K562 (cell line): ENCODE data around the gene POU3F1.

ENCODE experiments used
- CHCHD3 ChIP-seq: fragments of 250-450 bp; sonication (Bioruptor Pico); IDR thresholded peaks from 2 replicates; pipeline ENCODE4 v2.1.2; 2022; ENCODE audit warnings: mild to moderate bottlenecking
- FOSL1 ChIP-seq: fragments of 200-800 bp; sonication (Bioruptor generic); conservative IDR thresholded peaks from 2 replicates; pipeline ENCODE4 v1.6.1; 2016; ENCODE audit warnings: missing genetic modification characterization, missing compliant biosample characterization
- GABPA ChIP-seq: fragments of 200-800 bp; sonication (Bioruptor generic); conservative IDR thresholded peaks from 2 replicates; pipeline ENCODE4 v1.6.1; 2016; ENCODE audit warnings: low read depth, missing genetic modification characterization, missing compliant biosample characterization
- HDAC8 ChIP-seq: fragments of 450-650 bp; IDR thresholded peaks from 2 replicates; pipeline ENCODE4 v1.6.1; 2016; ENCODE audit warnings: mild to moderate bottlenecking, missing genetic modification characterization, moderate library complexity, missing compliant biosample characterization
- HNRNPH1 ChIP-seq: fragments of 200-400 bp; formaldehyde crosslinking; optimal IDR thresholded peaks from 2 replicates; pipeline ENCODE3; 2017; ENCODE audit warnings: low read depth, mild to moderate bottlenecking, low read length, moderate library complexity
- PHF8 ChIP-seq: fragments of 200-600 bp; sonication (generic); IDR thresholded peaks from 2 replicates; pipeline ENCODE4 v1.6.1; 2012; ENCODE audit warnings: mixed run types, mild to moderate bottlenecking, inconsistent platforms, low read length, moderate library complexity, borderline replicate concordance
- TEAD4 ChIP-seq, 2 experiments: sonication (generic) in 1 of 2; formaldehyde crosslinking in 1 of 2; IDR thresholded peaks; 2 replicates each; pipeline versions ENCODE4 v1.6.1 to v1.8.0; 2012 to 2022; ENCODE audit warnings: borderline replicate concordance in 1 of 2, inconsistent platforms in 1 of 2, low read length in 1 of 2, mild to moderate bottlenecking in 1 of 2, missing genetic modification reagents in 1 of 2
- U2AF2 ChIP-seq: fragments of 200-400 bp; formaldehyde crosslinking; optimal IDR thresholded peaks from 2 replicates; pipeline ENCODE3; 2017; ENCODE audit warnings: low read depth, mild to moderate bottlenecking, low read length
- ZNF175 ChIP-seq: fragments of 200-800 bp; sonication (Bioruptor generic); IDR thresholded peaks from 2 replicates; pipeline ENCODE4 v1.6.1; 2016; ENCODE audit warnings: low read depth, mild to moderate bottlenecking, missing genetic modification characterization, missing compliant biosample characterization
- TF ChIP-seq, protein P1 (sequence below), 3 experiments: IDR thresholded peaks in 2 of 3; conservative IDR thresholded peaks in 1 of 3; 2 replicates each; pipeline ENCODE4 v1.5.1; 2011 to 2012; ENCODE audit warnings: low read length in 3 of 3, mild to moderate bottlenecking in 3 of 3, control low read depth in 2 of 3, improper control_type of control experiment in 1 of 3, inconsistent platforms in 1 of 3, low read depth in 1 of 3, mixed read lengths in 1 of 3, moderate library complexity in 1 of 3; ENCODE audit not compliant: insufficient read depth in 2 of 3
- TF ChIP-seq, protein P2 (sequence below), 2 experiments: fragments of 450-650 bp; formaldehyde crosslinking in 1 of 2; IDR thresholded peaks; 2 replicates each; pipeline versions ENCODE4 v1.4.0 to v1.6.1; 2014 to 2020; ENCODE audit warnings: mild to moderate bottlenecking in 2 of 2, borderline replicate concordance in 1 of 2, low read depth in 1 of 2
- TF ChIP-seq, protein P3 (sequence below), 2 experiments: fragments of 450-650 bp in 1 of 2; sonication (generic) in 1 of 2; formaldehyde crosslinking in 1 of 2; IDR thresholded peaks in 1 of 2; conservative IDR thresholded peaks in 1 of 2; 2 replicates each; pipeline versions ENCODE4 v1.6.1 to v1.8.1; 2016 to 2023; ENCODE audit warnings: mild to moderate bottlenecking in 2 of 2, moderate library complexity in 2 of 2, inconsistent platforms in 1 of 2, missing genetic modification reagents in 1 of 2
- TF ChIP-seq, protein P4 (sequence below): fragments of 450-650 bp; IDR thresholded peaks from 2 replicates; pipeline ENCODE4 v1.6.1; 2016; ENCODE audit warnings: borderline replicate concordance

DNA sequence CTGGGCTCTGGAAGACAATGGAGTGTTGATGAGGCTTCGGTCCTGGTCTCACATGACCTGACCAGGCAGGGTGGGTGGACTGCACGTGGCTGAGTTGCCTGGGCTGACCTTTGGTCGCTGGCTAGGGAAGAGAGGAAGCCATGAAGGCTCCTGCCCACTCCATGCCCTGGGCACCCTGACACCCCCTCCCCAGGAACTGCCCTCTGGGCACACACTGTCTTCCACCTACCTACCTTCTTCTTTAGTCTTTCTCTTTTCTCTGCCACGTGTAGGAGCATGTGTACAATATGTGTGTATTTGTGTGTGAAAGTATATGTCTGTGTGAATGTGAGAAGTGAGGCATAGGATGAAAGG is 15.1 kb downstream of the POU3F1 start:
- TF ChIP-seq, protein P1, sequence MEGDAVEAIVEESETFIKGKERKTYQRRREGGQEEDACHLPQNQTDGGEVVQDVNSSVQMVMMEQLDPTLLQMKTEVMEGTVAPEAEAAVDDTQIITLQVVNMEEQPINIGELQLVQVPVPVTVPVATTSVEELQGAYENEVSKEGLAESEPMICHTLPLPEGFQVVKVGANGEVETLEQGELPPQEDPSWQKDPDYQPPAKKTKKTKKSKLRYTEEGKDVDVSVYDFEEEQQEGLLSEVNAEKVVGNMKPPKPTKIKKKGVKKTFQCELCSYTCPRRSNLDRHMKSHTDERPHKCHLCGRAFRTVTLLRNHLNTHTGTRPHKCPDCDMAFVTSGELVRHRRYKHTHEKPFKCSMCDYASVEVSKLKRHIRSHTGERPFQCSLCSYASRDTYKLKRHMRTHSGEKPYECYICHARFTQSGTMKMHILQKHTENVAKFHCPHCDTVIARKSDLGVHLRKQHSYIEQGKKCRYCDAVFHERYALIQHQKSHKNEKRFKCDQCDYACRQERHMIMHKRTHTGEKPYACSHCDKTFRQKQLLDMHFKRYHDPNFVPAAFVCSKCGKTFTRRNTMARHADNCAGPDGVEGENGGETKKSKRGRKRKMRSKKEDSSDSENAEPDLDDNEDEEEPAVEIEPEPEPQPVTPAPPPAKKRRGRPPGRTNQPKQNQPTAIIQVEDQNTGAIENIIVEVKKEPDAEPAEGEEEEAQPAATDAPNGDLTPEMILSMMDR (IDR thresholded peaks at IDR 0.05 in 2 of 3, conservative IDR thresholded peaks at IDR 0.05 in 1 of 3; ENCODE audit: insufficient read depth in 2 of 3, low read depth in 1 of 3, low read length in 3 of 3), result no peak
- TF ChIP-seq PHF8, result no peak
- TF ChIP-seq, protein P2, sequence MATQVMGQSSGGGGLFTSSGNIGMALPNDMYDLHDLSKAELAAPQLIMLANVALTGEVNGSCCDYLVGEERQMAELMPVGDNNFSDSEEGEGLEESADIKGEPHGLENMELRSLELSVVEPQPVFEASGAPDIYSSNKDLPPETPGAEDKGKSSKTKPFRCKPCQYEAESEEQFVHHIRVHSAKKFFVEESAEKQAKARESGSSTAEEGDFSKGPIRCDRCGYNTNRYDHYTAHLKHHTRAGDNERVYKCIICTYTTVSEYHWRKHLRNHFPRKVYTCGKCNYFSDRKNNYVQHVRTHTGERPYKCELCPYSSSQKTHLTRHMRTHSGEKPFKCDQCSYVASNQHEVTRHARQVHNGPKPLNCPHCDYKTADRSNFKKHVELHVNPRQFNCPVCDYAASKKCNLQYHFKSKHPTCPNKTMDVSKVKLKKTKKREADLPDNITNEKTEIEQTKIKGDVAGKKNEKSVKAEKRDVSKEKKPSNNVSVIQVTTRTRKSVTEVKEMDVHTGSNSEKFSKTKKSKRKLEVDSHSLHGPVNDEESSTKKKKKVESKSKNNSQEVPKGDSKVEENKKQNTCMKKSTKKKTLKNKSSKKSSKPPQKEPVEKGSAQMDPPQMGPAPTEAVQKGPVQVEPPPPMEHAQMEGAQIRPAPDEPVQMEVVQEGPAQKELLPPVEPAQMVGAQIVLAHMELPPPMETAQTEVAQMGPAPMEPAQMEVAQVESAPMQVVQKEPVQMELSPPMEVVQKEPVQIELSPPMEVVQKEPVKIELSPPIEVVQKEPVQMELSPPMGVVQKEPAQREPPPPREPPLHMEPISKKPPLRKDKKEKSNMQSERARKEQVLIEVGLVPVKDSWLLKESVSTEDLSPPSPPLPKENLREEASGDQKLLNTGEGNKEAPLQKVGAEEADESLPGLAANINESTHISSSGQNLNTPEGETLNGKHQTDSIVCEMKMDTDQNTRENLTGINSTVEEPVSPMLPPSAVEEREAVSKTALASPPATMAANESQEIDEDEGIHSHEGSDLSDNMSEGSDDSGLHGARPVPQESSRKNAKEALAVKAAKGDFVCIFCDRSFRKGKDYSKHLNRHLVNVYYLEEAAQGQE (IDR thresholded peaks at IDR 0.05; ENCODE audit: borderline replicate concordance), result no peak
- TF ChIP-seq, protein P2 (CRISPR knock-in tag; IDR thresholded peaks at IDR 0.05; ENCODE audit: low read depth), result no peak
- no peak for TF ChIP-seq U2AF2
- no peak for TF ChIP-seq HNRNPH1
- TF ChIP-seq, protein P3, sequence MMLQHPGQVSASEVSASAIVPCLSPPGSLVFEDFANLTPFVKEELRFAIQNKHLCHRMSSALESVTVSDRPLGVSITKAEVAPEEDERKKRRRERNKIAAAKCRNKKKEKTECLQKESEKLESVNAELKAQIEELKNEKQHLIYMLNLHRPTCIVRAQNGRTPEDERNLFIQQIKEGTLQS (IDR thresholded peaks at IDR 0.05), result no peak
- TF ChIP-seq, protein P3 (CRISPR knock-in tag; conservative IDR thresholded peaks at IDR 0.05), result no peak
- no peak for TF ChIP-seq ZNF175 (CRISPR knock-in tag)
- no peak for TF ChIP-seq GABPA (tag)
- TF ChIP-seq FOSL1, result no peak
- TF ChIP-seq, protein P4, sequence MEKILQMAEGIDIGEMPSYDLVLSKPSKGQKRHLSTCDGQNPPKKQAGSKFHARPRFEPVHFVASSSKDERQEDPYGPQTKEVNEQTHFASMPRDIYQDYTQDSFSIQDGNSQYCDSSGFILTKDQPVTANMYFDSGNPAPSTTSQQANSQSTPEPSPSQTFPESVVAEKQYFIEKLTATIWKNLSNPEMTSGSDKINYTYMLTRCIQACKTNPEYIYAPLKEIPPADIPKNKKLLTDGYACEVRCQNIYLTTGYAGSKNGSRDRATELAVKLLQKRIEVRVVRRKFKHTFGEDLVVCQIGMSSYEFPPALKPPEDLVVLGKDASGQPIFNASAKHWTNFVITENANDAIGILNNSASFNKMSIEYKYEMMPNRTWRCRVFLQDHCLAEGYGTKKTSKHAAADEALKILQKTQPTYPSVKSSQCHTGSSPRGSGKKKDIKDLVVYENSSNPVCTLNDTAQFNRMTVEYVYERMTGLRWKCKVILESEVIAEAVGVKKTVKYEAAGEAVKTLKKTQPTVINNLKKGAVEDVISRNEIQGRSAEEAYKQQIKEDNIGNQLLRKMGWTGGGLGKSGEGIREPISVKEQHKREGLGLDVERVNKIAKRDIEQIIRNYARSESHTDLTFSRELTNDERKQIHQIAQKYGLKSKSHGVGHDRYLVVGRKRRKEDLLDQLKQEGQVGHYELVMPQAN, result no peak
- no peak for TF ChIP-seq TEAD4 (IDR thresholded peaks at IDR 0.05; ENCODE audit: low read length)
- TF ChIP-seq TEAD4 (CRISPR knock-in tag; IDR thresholded peaks at IDR 0.05; ENCODE audit: borderline replicate concordance), result no peak
- no peak for TF ChIP-seq HDAC8 (tag)
- TF ChIP-seq CHCHD3 (CRISPR knock-in tag), result no peak
